Activated CD4-positive, CD25-positive, alpha-beta regulatory T cell (primary cell): Measurements from ENCODE around the gene HOXC6.
"Not testable (repeated sequence)": the region's sequence is repeated elsewhere in the genome, so short reads cannot be mapped to it uniquely, and the experiment has no call there.

Experiments
- DNase-seq, 4 experiments: peaks; one replicate each; lab custom pipeline; 2025; lab: John Stamatoyannopoulos, UW

Gene HOXC6

DNA sequence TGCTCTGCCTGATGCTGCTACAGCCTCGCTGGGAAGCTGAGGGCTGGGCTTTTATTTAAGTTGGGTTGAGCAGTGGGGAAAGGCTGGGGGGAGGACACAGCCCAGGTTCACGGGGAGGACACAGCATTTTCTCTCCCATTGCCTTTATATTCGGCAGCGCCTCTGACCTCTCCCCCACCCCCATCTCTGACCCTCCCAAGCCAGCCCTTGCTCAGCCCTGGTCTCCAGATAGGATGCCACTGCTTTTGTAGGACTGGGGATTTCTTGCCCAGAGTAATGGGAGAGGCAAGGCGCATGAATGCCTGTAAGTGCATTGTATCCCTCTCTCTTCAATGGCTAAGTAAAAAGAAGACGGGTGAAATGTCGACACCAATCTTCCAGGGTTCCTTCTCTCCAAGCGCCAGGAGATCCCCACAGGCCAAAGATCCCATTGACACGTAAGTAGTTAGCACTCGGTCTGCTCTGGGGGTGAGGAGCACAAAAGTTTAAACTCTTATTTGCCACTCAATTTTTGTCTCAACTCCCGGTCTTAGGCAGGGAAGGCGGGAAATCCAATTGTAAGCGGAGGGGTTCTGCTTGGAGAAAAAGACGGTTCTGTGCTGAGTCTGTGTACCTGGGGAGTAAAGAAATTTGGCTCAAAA, 30.0 kb downstream of the HOXC6 start:
- no peak for DNase-seq

GRCh38 chr12:54059668-54060067, 31.4 kb downstream of the HOXC6 start:
- DNase-seq = no peak

DNA sequence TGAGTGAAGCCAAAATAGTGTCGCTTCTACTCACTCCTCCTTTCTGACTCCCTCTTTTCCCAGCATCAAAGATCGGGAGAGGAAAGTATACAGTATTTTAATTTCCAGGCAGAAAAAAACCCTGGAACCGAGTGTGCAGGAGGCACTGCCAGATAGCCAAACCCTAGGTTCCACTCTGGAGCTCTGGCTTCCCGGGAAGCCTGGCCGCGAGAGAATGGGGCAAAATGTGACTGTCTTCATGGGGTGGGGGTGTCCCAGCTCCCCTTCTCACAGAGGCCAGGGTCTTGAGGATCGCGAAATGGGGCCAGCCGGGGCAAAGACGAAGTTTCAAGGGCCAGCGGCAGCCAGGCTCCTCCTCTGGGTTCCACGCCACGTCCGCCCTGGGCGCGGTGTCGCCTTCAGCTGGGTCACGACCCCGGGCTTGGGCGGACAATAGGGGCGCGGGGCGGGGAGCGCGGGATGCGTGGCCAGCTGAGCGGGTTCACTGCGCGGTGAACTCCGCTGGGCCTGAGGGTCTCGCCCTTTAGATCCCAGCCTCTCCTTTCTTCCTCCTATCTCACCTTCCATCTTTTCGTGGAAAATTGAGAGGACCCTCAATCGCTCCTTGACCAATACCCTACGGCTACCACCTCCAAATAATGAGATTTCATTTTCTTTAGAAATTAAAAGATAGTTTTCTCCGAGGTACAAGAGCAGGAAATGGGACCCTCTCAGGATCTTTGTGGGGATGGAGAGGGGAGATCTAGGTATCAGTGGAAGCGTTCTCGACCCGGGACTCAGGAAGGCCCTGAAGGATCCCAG, 32.1 kb downstream of the HOXC6 start:
- no peak for DNase-seq

- DNase-seq = no peak
These were observed 32.9 kb downstream of the HOXC6 start for GRCh38 chr12:54060975-54061778.

- DNase-seq = no peak
These were observed 37.4 kb downstream of the HOXC6 start for GRCh38 chr12:54065677-54066076.

DNA sequence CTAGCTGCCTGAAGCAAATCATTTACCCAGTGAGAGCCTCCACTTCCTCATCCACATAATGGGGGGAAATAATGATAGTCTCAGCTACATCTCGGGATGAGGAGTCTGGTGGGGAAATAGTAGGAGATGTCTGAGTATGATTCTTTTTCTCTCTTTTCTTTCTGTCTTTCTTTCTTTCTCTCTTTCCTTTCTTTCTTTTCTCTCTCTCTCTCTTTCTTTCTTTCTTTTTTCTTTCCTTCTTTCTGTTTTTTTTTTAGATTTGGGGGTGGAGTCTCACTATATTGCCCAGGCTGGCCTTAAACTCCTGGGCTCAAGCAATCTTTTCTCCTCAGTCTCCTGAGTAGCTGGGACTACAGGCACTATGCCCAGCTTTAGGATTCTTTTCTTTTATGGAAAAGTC, 38.2 kb downstream of the HOXC6 start:
- no peak for DNase-seq

DNA sequence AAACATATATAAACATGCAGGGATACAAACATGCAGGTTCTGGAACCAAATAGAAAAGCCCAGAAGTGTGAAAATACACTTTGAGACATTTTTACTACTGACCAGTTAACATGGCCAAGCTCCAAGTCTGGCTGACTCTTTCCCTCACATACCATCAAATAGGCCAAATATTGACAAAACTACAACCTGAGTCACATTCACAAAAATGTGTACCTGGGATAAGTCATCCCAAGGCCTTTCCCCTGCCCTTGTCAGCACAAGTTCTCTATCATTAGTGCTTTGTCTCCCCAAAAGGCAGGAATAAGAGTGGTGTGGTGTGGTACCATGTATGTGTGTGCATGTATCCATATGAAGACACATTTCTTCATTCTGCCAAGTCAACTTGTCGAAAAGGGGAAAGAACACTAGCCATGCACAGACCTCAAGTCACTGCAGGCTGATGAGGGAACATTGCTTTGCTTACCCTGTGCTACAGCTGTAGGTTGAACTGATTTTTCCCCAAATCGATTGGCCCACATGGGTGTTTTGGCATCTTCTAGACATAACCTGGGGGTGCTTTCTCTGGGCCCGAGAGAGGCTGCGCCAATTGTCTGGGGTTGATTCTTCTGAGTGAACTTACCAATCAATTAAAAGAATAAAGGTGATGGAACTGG, 40.3 kb downstream of the HOXC6 start:
- no peak for DNase-seq

DNA sequence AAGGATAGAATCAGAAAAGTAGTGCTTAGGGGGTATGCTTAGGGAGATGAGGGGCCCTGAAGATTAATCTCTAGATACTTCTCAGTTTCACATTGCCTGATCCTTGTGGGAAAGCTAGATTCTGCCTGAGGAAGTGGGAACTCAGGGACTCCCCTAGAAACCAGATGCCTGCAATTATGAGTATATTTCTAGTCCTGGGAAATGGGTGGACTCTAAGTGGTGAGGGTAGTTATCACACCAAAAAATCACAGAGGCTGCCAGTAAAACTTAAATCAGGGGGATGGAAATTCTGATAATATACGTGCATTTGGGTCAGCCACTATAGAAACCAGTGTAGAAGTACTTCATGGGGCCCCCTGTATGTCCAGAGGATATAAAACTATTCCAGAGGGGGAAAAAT, 43.7 kb downstream of the HOXC6 start:
- DNase-seq = no peak

DNA sequence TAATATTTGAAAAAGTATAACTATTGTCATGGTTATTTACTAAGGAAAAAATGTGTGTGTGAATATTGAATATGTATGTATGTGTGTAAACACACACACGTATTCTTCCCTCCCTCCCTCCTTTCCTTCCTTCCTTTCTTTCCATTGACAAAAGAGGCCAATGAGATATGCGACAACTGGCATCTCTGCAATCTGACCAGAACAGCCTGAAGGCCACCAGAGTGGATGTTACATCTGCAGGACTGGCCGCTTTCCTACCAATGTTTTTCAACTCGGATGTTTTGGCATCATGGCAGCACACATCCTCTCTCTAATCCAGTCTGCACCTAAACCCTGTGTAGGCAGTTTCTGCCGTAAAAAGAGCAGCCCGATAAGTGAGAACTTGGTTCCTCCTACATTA, 46.1 kb downstream of the HOXC6 start:
- DNase-seq = no peak

DNA sequence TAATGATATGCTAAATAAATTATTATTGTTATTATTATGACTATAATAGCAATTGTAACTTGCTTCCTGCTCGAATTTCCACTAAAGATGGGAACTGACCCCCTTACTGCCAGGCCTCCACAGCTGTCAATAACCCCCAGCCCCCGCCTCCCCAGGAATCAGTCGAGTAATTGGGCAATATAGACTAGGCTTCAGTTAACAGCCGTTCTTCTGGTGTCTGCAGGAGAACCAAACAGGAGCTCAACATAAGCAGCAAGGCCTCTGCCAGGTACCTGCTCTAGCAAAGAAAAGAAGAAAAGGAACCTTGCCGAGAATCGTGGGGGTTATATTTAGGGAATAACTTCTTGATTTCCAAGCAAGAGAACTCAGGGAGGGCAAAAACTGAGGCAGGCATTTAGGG, 47.2 kb downstream of the HOXC6 start:
- no peak for DNase-seq

- DNase-seq = no peak
These were observed 47.7 kb downstream of the HOXC6 start for GRCh38 chr12:54075974-54076373.

GRCh38 chr12:54077843-54078242, 49.6 kb downstream of the HOXC6 start:
- DNase-seq = not testable (repeated sequence)

DNA sequence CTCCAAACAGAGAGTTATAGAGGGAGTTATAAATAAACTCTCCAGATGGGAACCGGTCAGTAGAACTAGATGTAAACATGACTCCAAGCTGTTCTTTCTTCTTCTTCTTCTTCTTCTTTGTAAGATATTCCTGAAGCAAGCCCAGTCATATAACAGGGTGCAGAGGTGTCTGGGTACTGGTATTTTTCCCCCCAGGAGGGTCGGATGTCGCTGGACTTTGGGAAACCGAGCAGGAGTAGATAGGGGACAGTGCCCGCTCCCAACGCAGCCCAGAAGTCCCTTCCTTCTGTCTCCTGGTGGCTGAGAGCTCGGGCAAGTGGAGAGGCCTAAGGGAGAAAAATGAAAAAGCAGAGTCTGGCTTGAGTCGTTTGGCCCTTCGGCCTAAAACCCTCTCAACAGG, 50.9 kb downstream of the HOXC6 start:
- not testable (repeated sequence) for DNase-seq
